IPS-NIHi7 (cell line): Measurements from ENCODE around the gene CREB5.
"Not testable (repeated sequence)": the region's sequence is repeated elsewhere in the genome, so short reads cannot be mapped to it uniquely, and the experiment has no call there.

Experiments
- DNase-seq: peaks from one replicate; pipeline ENCODE4 v3.0.0; 2012; ENCODE audit warnings: mixed read lengths; ENCODE audit errors: extremely low spot score

CREB5 gene

GRCh38 chr7:28776463-28777157 is 364.3 kb downstream of the CREB5 start:
- no peak for DNase-seq

GRCh38 chr7:28778786-28779185 is 366.5 kb downstream of the CREB5 start:
- DNase-seq = no peak

GRCh38 chr7:28779954-28780353 is 367.6 kb downstream of the CREB5 start:
- DNase-seq = no peak

- DNase-seq = no peak
These were observed 370.0 kb downstream of the CREB5 start for GRCh38 chr7:28782362-28782761.

DNA sequence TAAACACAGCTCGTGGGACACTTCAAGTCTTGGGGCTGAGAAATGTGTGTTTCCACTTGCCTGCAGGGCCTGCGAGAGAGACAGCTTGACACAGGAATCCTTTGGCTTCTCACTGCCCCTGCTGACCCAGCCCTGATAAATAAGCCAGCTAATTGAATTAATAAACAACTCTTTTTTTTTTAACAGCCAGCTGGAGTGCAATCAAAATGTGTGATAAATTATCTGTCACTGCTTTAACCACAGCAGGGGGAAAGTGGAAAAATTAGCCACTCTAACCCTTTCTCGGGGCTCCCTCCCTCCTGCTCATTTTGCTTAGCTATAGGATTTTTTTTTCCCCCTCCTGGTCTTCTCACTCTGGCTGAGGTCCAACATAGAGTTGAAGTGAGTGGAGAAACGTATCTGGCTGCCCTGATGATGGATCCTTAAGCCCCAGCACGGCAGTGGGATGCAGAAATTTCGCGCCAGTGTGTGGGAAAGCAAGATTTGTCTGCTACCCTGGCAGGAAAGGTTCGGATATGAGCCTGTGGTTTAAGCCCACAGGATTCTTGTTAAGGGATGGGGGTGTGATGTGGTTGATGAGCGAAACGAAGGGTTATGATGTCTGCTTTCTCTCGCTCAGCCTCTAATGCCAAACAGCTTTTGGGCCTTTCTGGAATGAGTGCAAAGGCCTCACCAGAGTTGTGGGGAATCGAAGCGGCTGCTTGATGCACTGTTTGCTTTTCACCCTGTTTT is 372.0 kb downstream of the CREB5 start:
- no peak for DNase-seq

DNA sequence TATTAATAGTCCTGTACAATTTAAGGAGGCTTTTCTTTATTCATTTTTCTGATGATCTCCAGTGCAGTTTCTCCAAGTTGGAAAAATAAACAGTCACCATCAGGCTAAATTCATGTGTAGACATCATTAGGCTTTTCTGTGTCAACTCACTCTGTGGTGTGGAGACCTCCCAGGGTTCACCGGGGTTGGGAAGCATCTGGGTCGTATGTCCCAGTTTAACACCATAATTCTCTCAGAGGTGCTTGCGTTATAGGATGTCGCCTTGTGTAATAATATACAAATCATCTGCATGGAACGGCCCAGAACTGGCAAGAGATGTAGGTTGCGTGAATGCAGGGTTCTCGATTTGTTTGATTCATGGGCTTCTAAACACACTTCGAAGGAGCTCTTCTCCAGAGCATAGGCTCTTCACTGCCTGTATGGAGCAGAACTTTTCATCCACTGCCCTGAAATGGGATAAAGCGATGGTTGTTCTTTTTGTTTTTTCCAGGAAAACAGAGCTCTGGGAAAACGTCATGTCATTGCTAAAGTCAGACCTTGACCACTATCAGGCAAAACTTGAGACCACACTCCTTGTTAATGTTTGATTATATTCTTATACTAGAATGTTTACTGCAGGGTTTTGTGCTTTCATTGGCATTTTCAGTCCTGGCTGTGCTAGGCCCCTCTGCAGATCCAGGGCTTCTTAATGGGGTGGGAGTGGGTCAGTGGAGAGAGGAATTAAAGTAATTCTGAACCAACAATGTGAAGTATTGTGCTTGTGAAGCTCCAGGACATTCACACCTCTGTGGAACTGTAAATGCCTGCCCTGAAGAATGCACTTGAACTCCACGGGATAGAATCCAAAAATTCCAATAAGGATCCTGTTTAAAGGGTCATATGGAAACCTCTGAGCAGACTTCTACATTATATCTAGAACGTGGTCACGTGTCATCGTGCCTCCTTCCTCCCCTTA is 373.0 kb downstream of the CREB5 start:
- DNase-seq = no peak

DNA sequence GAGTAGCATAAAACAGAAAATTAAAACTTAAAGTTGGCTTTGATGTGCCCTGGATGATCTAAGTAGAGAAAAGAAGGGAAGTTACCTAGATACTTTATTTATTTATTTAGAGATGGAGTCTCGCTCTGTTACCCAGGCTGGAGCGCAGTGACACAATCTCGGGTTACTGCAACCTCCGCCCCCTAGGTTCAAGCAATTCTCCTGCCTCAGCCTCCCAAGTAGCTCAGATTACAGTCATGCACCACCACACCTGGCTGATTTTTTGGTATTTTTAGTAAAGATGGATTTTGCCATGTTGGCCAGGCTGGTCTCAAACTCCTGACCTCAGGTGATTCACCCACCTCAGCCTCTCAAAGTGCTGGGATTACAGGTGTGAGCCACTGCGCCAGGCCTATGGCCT is 373.8 kb downstream of the CREB5 start:
- not testable (repeated sequence) for DNase-seq

DNA sequence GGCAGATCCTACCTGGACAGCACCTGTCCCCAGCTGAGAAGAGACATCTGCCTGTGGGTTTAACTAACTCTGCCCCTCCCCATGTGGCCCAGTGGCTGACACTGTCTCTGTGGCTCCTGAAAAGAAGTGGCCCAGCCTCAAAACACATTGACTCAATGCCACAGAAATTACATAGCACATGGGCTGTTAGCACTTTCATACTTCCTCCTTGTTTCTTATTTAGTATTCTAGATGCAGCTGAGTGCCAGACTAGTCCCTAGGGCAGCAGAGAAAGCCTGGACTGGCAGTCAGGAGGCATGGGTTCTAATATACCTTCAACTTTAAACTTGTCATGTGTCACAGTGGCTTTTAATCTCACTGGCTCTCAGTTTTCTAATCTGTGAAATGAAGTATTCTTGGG is 374.8 kb downstream of the CREB5 start:
- no peak for DNase-seq

GRCh38 chr7:28790467-28790866 is 378.1 kb downstream of the CREB5 start:
- DNase-seq = no peak

- DNase-seq = no peak
These were observed 380.5 kb downstream of the CREB5 start for GRCh38 chr7:28792858-28793257.

GRCh38 chr7:28793381-28794085 is 381.2 kb downstream of the CREB5 start:
- no peak for DNase-seq

DNA sequence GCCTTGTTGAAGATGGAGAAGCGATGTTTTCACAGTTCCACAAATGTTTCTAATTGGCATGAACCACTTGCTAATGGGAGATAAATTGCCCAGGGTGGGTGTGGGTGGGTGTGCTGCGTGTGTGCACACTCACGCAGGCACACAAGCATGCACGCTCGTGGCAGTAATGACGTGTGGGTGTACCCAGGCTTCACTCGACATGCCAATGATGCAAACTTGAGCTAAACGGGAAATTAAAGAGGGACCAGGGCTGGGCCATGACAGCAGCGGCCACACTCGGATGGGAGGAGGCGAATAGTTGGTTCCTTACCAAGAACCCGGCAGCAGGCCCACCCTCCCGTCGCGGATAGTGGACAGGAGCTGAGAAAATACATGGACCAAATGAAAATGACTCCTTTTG is 386.0 kb downstream of the CREB5 start:
- no peak for DNase-seq

DNA sequence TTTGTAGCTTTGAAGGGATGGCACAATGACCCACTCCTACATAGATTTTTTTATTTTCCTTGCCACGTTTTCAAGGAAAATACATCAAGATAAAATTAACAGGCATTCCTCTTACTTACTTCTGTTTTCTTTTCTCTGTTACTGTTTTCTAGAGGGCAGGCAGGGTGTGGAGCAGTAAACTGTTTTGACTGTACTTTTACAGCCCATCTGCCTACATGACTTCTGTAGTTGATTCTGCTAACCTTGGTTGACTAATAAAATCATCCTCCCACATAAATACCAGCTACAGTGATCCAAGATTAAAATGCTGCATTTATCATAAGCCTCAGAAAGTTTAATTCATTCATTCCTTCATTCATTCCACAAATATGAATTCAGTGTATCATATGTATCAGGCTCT is 387.3 kb downstream of the CREB5 start:
- no peak for DNase-seq

DNA sequence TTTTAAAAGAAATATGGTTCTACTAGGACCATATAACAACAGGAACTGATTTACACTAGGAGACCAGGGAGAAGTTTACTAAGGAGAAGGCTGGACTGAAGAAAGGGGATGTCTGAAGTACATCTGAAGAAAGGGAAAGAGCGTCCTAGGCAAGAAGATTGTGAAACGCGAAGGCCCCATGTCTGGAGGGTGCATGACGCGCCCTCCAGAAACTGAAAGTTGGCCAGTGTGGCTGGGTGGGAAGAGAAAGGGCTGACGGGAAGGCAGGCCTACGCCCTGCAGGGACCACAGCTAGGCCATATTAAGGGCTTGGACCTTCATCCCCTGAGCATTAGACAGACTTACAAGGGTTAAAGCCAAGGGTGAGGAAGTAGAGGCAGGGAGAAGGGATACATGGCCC is 387.8 kb downstream of the CREB5 start:
- no peak for DNase-seq

DNA sequence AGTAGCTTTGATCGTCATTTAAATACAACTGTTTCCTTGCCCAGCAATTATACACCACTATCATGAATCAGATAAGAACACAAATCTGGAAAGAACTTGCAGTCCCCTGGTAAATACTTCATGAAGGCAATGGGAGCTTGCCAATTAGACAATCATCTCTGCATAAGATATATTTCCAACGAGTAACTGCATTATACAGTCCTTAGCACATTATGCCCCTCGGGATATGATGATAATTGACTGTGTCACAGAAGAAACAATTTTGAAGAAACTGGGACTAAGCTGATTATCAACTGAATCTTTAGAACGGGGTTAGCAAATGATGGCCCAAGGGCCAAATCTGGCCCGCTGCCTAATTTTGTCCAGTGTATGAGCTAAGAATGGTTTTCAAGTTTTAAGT is 390.1 kb downstream of the CREB5 start:
- DNase-seq = no peak

- no peak for DNase-seq
These were observed 391.8 kb downstream of the CREB5 start for GRCh38 chr7:28804157-28804556.

DNA sequence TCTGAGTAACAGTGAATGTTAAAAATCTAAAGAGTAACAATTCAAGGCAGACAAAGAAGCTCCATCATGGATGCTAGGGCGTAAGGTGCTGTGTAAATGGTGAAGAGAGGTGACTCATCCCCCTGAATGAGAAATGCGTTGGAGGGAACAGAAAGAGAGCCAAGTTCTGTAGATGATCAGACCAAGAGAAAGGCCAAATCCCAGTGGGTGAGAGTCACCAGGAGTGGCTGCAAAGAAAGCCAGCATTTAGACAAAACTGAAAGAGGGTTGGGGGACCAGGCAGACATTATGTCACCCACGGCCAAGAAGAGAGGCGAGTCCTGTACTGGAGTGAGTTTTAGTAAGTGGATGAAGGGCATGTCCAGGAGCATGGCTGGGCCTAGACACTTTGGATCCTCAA is 392.7 kb downstream of the CREB5 start:
- no peak for DNase-seq

GRCh38 chr7:28806841-28807240 is 394.5 kb downstream of the CREB5 start:
- no peak for DNase-seq

DNA sequence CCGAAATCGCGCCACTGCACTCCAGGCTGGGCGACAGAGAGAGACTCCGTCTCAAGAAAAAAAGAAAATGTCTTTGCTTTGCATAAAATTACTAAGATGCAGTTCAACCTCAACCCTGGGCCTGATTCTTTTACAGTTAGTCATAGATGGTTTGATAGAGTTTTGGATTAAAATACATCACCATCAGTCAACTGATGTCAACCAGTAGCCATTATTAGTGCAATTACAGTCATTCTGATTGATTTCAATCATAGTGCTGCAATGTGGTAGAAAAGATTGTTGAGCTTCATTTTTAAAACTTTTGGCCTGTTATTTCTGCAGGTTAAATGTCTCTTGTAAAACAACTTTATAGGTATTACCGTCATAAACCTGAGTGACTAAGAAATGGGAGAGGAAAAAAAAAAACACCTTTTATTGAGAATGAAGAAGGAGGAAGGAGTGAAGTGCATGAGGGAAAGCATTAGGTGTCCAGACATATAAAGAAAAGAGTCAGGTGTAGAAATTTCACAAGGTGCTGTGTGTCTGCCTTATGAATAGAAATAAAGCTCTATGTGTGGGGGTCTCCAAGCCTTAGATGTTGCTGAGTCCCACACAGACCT is 395.2 kb downstream of the CREB5 start:
- DNase-seq = no peak

DNA sequence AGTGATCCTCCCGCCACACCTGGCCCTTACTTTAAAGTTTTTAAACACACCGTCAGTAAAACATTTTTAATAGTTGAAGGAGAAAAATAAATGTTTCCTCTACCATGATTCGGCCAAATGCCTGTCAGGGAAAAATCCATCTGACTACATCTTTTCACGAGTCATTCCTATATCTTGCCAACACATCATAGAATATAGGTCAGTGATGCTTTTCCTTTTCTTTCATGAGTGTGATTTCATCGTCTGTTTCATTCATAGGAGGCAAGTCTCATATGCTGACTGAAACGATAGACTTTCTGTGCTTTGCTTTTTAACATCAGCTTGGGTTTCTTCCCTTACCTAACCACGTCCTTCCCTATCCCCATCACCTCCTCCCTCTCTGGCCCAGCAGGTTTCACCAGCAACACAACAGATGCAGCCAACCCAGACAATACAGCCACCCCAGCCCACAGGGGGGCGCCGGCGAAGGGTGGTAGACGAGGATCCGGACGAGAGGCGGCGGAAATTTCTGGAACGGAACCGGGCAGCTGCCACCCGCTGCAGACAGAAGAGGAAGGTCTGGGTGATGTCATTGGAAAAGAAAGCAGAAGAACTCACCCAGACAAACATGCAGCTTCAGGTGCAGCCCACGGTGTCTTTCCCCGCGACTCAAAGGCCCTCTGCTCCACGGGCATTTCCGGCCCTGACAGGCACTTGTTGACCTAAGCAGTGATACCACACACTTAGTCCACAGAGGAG is 396.6 kb downstream of the CREB5 start:
- peak; percentile 68 for DNase-seq

GRCh38 chr7:28811008-28811407 is 398.7 kb downstream of the CREB5 start:
- DNase-seq = no peak
